Fibroblast of villous mesenchyme (primary cell): Measurements from ENCODE around the gene ILRUN. TPM values are rescaled to one million over a fixed set of nuclear protein-coding genes. Genes with fewer than 3 reads are reported as not detected.
"Not testable (repeated sequence)": the region's sequence is repeated elsewhere in the genome, so short reads cannot be mapped to it uniquely, and the experiment has no call there.

Source experiments
- DNase-seq: peaks from one replicate; pipeline ENCODE4 v3.0.0-alpha.2; 2010; ENCODE audit warnings: low read depth
- H3K4me3 ChIP-seq: 2 replicates; pipeline ENCODE4 v1.5.1; 2011; ENCODE audit warnings: low read depth, mild to moderate bottlenecking, low read length
- total RNA-seq: library from RNA; depleted of rRNA; stranded (reverse); fragments of >200 nt; gene quantifications from 2 replicates; pipeline ENCODE4 v1.2.3, GENCODE V29; 2012
- TF ChIP-seq, protein P1 (sequence below): IDR thresholded peaks from 2 replicates; pipeline ENCODE4 v1.5.1; 2012; ENCODE audit warnings: low read depth, mild to moderate bottlenecking, low read length; ENCODE audit not compliant: insufficient read depth

Gene ILRUN
- total RNA-seq, 1 donor = 58.3 TPM

DNA sequence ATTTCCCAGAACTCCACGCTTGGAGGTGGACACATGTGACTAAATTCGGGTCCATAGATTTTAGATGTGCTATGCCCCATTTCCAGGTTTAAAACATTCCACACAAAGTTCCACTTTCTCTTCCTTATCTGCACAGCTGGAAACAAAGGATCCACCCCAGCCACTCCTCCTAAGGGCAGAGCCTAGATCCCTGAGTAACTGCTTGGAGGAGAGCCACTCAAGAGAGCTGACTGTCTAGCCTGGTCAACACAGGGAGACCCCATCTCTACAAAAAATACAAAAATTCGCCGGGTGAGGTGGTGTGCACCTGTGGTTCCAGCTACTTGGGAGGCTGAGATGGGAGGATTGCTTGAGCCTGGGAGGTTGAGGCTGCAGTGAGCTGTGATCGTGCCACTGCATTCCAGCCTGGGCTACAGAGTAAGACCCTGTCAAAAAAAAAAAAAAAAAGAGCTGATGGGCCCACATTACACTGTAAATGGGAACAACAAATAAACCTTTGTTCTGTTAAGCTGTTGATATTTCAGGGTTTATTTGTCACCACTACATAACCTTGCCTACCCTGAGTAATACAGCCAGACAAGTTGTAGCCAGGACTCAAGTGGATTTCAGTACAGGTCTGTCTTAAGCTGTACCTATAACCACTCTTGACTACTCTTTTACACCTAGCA lies 35.0 kb upstream of the ILRUN start:
- no peak overlapping the region for H3K4me3 ChIP-seq
- DNase-seq = no peak
- TF ChIP-seq, protein P1, sequence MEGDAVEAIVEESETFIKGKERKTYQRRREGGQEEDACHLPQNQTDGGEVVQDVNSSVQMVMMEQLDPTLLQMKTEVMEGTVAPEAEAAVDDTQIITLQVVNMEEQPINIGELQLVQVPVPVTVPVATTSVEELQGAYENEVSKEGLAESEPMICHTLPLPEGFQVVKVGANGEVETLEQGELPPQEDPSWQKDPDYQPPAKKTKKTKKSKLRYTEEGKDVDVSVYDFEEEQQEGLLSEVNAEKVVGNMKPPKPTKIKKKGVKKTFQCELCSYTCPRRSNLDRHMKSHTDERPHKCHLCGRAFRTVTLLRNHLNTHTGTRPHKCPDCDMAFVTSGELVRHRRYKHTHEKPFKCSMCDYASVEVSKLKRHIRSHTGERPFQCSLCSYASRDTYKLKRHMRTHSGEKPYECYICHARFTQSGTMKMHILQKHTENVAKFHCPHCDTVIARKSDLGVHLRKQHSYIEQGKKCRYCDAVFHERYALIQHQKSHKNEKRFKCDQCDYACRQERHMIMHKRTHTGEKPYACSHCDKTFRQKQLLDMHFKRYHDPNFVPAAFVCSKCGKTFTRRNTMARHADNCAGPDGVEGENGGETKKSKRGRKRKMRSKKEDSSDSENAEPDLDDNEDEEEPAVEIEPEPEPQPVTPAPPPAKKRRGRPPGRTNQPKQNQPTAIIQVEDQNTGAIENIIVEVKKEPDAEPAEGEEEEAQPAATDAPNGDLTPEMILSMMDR = no peak

DNA sequence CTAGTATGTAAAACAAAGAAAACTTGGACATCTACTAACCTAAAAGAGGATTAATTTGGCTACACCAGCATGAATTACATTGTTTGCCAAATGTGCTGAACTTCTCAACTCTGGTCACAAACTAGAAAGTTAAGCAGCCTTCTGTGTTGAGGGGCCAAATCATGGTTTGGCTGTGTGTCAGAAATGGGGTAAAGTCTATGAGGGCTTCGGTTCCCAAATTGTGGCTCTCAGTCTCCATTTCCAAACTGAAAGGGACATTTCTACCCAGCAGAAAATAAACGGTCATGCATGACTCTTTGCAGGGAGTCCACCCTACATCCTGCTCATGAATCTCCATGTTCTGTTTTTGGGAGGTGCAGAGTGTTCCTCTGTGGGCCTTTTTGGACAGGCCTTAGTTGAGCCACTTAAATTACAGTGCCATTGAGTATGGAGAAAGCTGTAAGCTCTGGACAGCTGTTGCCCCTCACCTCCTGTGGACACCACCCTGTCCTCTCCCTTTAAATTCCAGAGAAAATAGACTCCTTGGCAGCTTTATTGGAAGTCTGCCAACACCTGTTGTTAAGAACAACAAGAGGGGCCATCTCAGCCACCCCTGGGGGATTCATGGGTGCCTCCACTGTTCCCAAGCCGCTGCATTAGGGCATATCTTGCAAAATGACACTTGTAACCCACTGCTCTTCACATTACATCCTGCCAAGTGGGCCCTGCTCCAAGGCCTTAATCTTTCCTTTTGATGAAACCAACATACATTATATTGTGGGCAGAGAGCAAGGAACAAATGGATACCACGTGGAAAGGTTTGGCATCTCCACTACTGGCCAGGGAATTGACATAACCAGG lies 33.3 kb upstream of the ILRUN start:
- no peak for DNase-seq
- no peak overlapping the region for H3K4me3 ChIP-seq
- TF ChIP-seq, protein P1 = no peak

DNA sequence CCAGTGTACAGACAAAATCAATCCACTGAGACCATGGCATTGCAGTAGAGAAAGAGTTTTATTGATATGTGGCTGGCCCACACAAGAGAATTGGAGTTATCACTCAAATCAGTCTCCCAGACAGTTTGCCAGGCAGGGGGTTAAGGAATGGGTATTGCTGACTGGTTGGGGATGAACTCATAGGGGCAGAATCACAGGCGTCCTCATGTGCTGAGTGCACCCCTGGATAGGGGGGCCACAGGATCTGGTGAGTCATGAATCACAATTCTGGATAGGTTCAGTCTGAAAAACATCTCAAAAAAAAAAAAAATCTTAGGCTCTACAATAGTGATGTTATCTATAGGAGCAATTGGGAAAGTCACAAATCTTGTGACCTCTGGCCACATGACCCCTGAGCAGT lies 29.5 kb upstream of the ILRUN start:
- no peak overlapping the region for H3K4me3 ChIP-seq
- DNase-seq = no peak
- TF ChIP-seq, protein P1 = no peak

DNA sequence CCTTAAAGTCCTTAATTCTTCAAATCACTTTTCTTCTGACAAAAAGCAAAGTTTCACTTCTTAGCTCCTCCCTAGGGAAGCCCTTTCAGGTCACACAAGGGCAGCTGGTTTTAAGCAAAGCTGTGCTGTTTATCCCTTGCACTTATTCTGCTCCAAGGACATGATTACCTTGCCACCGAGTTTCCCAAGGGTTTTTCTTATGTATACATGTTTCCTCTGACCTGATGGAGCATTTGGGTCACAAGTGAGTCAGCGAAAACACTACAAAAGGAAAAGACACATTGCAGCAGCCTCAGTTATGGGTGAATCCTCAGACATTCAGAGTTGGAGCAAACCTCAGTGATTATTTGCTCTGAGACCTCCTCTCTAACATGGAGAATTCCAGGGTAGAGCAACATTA lies 26.6 kb upstream of the ILRUN start:
- no peak overlapping the region for H3K4me3 ChIP-seq
- DNase-seq = peak; percentile 86
- TF ChIP-seq, protein P1 = no peak

DNA sequence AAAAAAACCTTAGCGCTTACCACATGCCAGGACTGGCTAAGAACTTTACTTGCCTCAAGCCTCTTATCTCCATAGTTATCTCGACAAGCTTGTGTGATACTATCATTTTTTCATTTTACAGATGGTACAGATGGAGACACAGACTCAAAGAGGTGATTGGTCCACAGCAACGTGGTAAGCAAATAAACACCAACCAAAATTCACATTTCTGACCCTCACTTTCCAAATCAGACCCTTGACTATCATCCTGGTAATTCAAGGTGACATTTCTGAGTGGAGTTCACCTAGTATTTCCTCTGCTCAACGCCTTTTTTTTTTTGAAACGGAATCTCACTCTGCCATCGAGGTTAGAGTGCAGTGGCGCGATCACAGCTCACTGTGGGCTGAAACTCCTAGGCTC lies 25.9 kb upstream of the ILRUN start:
- no peak for DNase-seq
- no peak overlapping the region for H3K4me3 ChIP-seq
- TF ChIP-seq, protein P1 = no peak

DNA sequence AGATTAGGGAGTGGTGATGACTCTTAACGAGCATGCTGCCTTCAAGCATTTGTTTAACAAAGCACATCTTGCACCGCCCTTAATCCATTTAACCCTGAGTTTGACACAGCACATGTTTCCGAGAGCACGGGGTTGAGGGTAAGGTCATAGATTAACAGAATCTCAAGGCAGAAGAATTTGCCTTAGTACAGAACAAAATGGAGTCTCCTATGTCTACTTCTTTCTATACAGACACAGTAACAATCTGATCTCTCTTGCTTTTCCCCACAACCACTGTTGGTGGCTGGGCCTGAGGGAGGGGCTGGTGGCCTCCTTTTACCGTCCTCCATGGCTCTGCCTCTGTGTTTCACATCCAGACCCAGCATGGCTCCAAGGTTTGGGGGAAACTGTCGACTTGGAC lies 23.6 kb upstream of the ILRUN start:
- not testable (repeated sequence) for H3K4me3 ChIP-seq

DNA sequence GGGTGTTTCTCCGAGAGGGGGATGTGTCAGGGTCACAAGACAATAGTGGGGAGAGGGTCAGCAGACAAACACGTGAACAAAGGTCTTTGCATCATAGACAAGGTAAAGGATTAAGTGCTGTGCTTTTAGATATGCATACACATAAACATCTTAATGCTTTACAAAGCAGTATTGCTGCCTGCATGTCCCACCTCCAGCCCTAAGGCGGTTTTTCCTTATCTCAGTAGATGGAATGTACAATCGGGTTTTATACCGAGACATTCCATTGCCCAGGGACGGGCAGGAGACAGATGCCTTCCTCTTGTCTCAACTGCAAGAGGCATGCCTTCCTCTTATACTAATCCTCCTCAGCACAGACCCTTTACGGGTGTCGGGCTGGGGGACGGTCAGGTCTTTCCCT lies 23.1 kb upstream of the ILRUN start:
- H3K4me3 ChIP-seq, DNase-seq: not testable (repeated sequence)

More for the DNA sequence above, 23.6 kb upstream of the ILRUN start:
- DNase-seq = peak; percentile 40
